ENCODE data around the gene MTMR12.
"Not testable (repeated sequence)": the region's sequence is repeated elsewhere in the genome, so short reads cannot be mapped to it uniquely, and the experiment has no call there.

The MTMR12 gene

DNA sequence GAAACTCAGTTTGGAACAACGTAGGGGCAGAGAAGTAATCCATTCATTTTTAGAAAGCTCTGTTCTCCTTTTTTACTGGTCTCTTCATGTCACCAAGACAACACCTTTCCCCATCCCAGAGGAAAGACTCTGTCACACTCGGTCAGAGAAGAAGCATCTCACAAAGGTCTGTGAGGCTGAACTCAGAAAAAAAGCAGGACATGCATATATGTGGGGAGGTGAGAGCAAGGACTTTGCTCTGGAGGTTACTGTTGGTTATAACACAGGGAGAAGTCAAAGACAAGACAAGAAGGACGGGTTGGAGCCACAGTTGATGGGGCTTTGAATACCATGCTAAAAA lies 19.2 kb upstream of the MTMR12 start:
- H3K36me3 ChIP-seq (ENCODE audit: insufficient read depth, low read length), result no peaks in the 10 kb centered on the region
- no peak overlapping the region for H3K9ac ChIP-seq (ENCODE audit: low read depth, low read length)
- H3K9me3 ChIP-seq (ENCODE audit: control insufficient read depth, insufficient read depth, low read length), result 0 out of 2 replicates have a peak, but pooled peaks cover 2% of the 10 kb centered on the region
- no peaks in the 10 kb centered on the region for H3K4me1 ChIP-seq (ENCODE audit: insufficient read depth, low read length)

DNA sequence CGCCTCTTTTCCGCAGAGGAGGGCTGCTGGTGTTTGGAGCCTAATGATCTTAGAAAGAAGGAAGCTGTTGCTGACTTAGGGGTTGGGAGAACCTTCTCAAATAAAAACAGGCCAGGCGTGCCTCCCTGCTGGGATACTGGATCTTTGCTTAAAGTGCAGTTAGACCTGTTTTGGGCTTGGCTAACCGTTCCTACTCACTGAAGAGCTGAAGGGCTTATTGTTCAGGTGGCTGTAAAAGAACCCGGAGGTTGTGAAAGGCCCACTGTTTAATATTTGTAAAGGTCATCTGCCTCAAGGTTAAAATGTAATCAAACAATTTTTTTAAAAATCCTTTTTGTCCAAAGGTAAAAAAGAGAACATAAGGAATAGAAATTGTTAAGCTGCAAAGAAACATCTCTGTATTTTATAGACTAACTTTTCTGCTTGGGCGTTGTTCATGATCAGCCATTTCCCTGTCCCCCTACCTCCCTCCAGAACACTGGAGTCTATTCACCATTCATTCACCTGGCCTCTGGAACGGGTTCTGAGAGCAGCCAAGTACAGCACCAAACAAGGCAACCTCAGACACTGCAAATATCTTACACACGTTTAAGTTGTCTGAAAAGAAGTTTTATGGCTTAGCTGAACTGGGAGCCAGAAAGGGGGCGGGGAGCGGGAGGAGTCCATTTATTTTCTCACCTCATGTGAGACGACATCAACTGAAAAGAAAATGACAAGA lies 18.6 kb upstream of the MTMR12 start:
- Histone ChIP-seq H3K9me3 (ENCODE audit: control insufficient read depth, insufficient read depth, low read length) (0 out of 2 replicates have a peak, but pooled peaks cover 2% of the 10 kb centered on the region), H3K4me1 (ENCODE audit: insufficient read depth, low read length) (no peaks in the 10 kb centered on the region), H3K9ac (ENCODE audit: low read depth, low read length) (no peak overlapping the region), H3K36me3 (ENCODE audit: insufficient read depth, low read length) (no peaks in the 10 kb centered on the region)

DNA sequence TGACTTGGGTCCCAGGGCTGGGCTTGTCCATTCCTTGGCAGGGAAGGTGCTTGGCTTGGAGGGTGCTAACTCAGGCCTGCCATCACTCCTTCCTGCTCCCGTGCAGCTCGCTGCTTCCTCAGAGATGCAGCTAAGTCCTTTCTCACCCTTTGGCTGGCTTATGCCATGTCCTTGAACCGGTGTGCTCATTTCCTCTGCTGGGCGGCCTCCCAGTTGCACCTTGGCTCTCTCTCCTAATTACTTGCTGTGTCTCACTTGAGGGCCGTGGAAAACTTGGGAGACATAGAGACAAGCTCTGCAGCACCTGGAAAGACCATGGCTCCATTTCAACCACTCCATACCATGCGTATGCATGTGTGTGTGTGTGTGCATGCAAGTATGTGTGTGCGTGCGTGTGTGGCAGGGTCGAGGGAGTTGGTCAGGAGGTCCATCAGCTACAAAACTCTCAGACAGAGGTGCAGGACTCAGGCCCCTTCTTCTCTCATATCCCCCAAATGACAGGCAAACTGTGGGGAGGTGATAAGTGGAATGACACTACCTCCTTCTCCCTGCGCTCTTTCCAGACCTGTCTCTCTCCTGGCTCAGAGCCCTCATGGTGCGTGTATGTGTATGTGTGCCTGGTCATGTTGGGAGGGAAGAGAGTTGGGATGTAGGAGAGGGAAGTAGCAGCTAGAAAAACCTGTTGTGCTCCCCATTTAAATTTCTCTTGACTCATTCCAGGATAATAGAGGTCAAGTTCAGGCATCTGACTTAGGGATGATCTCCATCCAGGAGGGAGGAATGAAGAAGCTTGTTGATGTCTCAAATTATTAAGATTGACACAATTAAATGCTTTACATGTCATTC lies 17.6 kb upstream of the MTMR12 start:
- H3K4me1 ChIP-seq (ENCODE audit: insufficient read depth, low read length), result no peaks in the 10 kb centered on the region
- H3K36me3 ChIP-seq (ENCODE audit: insufficient read depth, low read length), result no peaks in the 10 kb centered on the region
- 0 out of 2 replicates have a peak, but pooled peaks cover 1% of the 10 kb centered on the region for H3K9me3 ChIP-seq (ENCODE audit: control insufficient read depth, insufficient read depth, low read length)
- H3K9ac ChIP-seq (ENCODE audit: low read depth, low read length), result no peak overlapping the region

DNA sequence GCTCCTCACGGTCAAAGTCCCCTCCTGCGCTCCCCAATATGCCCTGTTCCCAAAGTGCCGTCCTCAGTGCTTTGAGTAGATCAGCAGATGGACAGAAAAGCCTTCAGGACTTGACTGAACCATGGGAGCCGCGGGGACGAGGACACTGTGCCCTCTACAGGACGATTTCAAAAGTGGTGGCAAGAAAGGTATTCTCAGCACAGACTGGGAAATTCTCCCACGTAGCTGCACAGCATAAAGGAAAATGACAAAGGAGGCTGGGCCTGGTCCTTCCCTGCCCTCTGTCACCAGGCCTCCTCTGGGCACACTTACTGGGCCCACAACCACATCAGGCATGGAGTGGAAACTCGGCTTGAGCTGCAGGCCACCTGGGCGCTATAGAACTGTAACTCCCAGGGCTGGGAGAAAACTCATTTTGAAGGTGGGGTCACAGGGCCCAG lies 16.7 kb upstream of the MTMR12 start:
- Histone ChIP-seq H3K9me3 (ENCODE audit: control insufficient read depth, insufficient read depth, low read length) (no peaks in the 10 kb centered on the region), H3K9ac (ENCODE audit: low read depth, low read length) (no peak overlapping the region), H3K36me3 (ENCODE audit: insufficient read depth, low read length) (no peaks in the 10 kb centered on the region), H3K4me1 (ENCODE audit: insufficient read depth, low read length) (no peaks in the 10 kb centered on the region)

DNA sequence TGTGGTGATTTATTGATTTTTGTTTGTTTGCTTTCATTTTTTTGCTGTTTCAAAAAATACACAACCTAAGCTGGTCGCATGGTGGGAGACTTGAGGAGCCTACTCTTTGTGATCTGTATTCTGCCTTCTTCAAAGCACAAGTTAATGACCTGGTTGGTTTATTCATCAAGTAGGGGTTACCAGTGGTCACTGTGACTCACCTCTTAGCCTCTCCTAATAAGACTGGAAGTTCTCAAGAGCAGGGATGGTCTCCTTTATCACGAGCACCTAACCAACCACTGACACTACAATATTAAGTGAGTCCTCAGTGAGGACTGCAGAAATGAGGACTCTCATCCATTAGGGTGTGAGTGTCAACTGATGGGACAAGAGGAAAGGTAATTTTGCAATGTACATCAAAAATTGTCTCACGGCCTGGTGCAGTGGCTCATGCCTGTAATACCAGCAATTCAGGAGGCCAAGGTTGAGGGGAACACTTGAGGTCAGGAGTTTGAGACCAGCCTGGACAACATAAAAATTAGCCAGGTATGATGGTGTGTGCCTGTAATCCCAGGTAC lies 13.6 kb upstream of the MTMR12 start:
- peaks cover 6% of the 10 kb centered on the region; the same call in 1 of the 2 replicates for H3K9me3 ChIP-seq (ENCODE audit: control insufficient read depth, insufficient read depth, low read length)
- H3K4me1 ChIP-seq (ENCODE audit: insufficient read depth, low read length), result no peaks in the 10 kb centered on the region
- H3K36me3 ChIP-seq (ENCODE audit: insufficient read depth, low read length), result no peaks in the 10 kb centered on the region
- no peak overlapping the region for H3K9ac ChIP-seq (ENCODE audit: low read depth, low read length)

DNA sequence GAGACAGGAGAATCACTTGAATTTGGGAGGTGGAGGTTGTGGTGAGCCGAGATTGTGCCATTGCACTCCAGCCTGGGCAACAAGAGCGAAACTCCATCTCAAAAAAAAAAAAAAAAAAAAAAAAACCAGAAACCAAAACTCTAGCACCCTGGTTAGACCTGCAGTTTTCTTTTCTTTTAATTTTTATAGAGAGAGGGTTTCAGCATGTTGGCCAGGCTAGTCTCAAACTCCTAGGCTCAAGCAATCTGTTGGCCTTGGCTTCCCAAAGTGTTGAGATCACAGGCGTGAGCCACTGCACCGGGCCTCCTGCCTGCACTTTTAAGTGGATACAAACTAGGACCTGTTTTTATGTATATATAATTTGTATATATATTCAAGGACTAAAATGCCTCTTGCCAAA lies 12.9 kb upstream of the MTMR12 start:
- Histone ChIP-seq H3K36me3 (ENCODE audit: insufficient read depth, low read length) (no peaks in the 10 kb centered on the region), H3K4me1 (ENCODE audit: insufficient read depth, low read length) (no peaks in the 10 kb centered on the region), H3K9ac (ENCODE audit: low read depth, low read length) (no peak overlapping the region), H3K9me3 (ENCODE audit: control insufficient read depth, insufficient read depth, low read length) (peaks cover 6% of the 10 kb centered on the region; the same call in 1 of the 2 replicates)

DNA sequence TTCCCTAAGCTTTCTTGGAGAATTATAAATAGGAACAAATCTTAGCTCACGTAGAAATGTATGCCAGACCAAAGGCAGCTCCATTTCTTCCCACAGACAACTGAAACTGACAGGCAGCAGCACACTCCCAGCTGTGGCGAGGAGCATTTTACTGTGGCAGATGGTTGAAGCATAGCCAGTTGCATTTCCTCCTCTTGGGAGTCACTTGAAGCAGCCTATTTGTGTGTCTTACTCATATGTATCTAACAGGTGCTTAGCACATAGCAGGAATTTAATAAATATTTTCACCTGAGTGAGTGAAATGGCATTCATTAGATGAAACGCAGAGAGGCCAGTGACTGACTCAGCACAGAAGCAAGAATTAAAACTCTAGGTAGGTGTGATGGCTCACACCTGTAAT lies 12.3 kb upstream of the MTMR12 start:
- Histone ChIP-seq H3K9ac (ENCODE audit: low read depth, low read length) (no peak overlapping the region), H3K36me3 (ENCODE audit: insufficient read depth, low read length) (no peaks in the 10 kb centered on the region), H3K9me3 (ENCODE audit: control insufficient read depth, insufficient read depth, low read length) (peaks cover 6% of the 10 kb centered on the region; the same call in 1 of the 2 replicates)

DNA sequence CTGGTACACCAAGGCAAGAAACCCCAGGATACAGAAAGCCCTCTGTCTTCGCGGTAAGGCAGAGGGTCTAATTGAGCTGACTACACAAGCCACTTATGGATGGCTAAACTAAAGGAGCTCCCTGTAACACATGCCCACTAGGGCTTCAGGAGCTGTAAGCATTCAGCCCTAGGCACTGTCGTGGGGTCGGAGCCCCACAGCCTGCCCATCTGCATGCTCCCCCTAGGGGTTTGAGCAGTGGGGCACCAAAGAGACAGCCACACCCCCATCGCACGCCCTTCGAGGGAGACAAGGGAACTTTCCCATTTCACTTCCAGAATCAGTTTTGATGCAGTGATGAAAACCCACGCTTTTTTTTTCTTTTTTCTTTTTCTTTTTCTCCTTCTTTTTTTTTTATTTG lies 11.0 kb upstream of the MTMR12 start:
- Histone ChIP-seq H3K9me3 (ENCODE audit: control insufficient read depth, insufficient read depth, low read length) (peaks cover 6% of the 10 kb centered on the region; the same call in 1 of the 2 replicates), H3K36me3 (ENCODE audit: insufficient read depth, low read length) (no peaks in the 10 kb centered on the region), H3K9ac (ENCODE audit: low read depth, low read length) (no peak overlapping the region)

More for the DNA sequence above, 12.3 kb upstream of the MTMR12 start:
- no peaks in the 10 kb centered on the region for H3K4me1 ChIP-seq (ENCODE audit: insufficient read depth, low read length)

DNA sequence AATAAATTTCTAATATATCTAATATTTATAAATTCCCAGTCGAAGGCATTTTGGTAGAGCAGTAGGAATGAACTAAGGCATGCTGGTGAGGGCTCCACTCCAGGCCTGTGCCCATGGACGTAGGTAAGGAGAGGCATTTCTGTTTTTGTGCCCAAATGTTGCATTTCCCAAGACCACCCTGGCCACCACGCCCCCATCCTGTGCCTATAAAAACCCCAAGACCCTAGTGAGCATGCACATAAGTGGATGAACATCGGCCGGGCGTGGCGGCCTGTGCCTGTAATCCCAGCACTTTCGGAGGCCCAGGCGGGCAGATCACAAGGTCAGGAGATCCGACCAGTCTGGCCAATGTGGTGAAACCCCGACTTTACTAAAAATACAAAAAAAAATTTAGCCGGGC lies 10.1 kb upstream of the MTMR12 start:
- H3K9me3 ChIP-seq (ENCODE audit: control insufficient read depth, insufficient read depth, low read length), result peaks cover 6% of the 10 kb centered on the region; the same call in 1 of the 2 replicates
- no peaks in the 10 kb centered on the region for H3K4me1 ChIP-seq (ENCODE audit: insufficient read depth, low read length)
- no peak overlapping the region for H3K9ac ChIP-seq (ENCODE audit: low read depth, low read length)
- no peaks in the 10 kb centered on the region for H3K36me3 ChIP-seq (ENCODE audit: insufficient read depth, low read length)

More for the DNA sequence above, 11.0 kb upstream of the MTMR12 start:
- no peaks in the 10 kb centered on the region for H3K4me1 ChIP-seq (ENCODE audit: insufficient read depth, low read length)

DNA sequence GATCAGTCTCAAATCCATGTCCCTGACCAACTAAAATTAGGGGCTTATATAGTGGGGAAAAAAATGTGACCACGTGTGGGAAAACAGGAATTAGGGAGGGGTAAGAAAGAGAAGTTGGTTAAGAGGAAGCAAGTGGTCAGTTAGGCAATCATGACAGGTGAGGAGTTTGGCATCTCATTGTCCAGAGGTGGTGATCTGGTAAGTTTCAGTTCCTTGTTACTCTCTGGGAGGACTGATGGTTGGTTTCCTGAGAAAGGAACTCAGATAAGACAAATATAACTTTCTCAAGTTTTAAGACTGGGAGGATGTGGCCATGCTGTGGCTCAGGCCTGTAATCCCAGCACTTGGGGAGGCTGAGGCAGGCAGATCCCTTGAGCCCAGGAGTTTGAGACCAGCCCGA lies 9.0 kb upstream of the MTMR12 start:
- H3K4me1 ChIP-seq (ENCODE audit: insufficient read depth, low read length); H3K36me3 ChIP-seq (ENCODE audit: insufficient read depth, low read length); H3K9ac ChIP-seq (ENCODE audit: low read depth, low read length); H3K9me3 ChIP-seq (ENCODE audit: control insufficient read depth, insufficient read depth, low read length): not testable (repeated sequence)

DNA sequence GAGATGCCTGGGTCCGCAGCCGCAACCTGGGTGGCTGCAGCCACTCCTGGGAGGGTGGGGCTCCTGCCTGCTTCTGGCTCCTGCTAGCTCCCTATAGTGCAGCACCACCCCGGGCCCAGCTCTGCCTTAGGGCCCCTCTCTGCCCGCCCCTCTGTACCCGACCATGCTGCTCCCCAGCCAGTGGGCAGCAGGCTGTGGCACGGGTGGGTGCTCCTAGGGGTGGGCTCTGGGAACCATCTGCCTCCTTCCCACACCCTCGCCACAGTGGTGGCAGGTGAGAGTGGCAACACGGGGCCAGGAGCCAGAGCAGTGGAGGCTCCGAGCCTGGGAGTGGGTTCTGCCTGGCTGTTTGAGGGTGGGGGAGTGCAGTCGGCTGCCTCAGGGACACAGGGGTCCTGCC lies 7.8 kb upstream of the MTMR12 start:
- Histone ChIP-seq H3K9me3 (ENCODE audit: control insufficient read depth, insufficient read depth, low read length) (peaks cover 6% of the 10 kb centered on the region; the same call in 1 of the 2 replicates), H3K9ac (ENCODE audit: low read depth, low read length) (no peak overlapping the region), H3K36me3 (ENCODE audit: insufficient read depth, low read length) (no peaks in the 10 kb centered on the region), H3K4me1 (ENCODE audit: insufficient read depth, low read length) (no peaks in the 10 kb centered on the region)

DNA sequence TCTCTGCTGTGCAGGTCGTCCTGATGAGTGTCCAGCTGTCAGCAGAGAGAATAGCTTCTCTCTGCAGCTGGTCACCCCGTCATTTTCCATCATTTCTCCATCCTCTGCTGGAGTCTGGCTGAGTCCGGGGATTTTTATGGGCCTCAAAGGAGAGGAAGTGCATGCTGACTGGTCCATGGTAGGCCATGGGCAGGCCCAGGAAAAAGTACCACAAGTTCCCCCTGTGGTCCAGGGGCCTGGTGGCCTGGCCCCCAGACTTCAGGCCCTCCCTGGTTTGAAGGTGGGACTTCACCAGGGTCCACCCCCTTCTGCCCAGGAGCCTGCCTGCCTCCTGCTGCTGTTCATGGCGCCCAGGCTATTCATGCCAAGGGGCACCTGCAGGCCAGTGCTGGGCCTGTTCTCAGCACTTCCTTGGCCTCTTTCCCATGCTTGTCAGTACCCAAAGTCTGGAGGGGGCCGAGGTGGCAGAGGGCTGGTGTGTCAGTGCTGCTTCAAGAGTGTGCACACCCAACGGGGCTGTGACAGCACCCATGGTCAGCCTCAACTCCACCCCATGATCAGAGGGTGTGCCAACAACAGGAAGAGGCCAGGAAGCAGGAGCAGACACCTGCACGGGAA lies 7.3 kb upstream of the MTMR12 start:
- Histone ChIP-seq H3K4me1 (ENCODE audit: insufficient read depth, low read length) (no peaks in the 10 kb centered on the region), H3K36me3 (ENCODE audit: insufficient read depth, low read length) (no peaks in the 10 kb centered on the region), H3K9ac (ENCODE audit: low read depth, low read length) (no peak overlapping the region), H3K9me3 (ENCODE audit: control insufficient read depth, insufficient read depth, low read length) (peaks cover 6% of the 10 kb centered on the region; the same call in 1 of the 2 replicates)

DNA sequence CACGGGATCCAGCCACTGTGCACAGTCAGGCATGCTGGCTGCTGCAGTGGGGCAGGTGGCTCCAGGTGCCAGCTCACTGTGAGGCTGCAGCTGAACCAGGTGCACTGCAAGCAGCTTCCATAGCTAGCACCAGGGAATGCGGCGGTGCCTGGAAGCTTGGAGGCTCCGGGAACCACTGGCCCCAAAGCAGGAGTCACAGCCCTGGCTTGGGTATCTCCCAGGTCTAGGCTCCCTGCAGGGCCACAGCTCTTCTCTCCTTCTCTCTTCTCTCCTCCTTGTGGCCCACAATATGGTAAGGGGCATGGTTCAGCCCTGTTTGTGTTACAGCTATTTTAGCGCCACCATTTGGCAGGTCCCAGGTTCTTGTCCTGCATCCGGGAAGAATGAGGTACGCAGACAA lies 6.7 kb upstream of the MTMR12 start:
- H3K36me3 ChIP-seq (ENCODE audit: insufficient read depth, low read length), result no peaks in the 10 kb centered on the region
- H3K4me1 ChIP-seq (ENCODE audit: insufficient read depth, low read length), result no peaks in the 10 kb centered on the region
- peaks cover 6% of the 10 kb centered on the region; the same call in 1 of the 2 replicates for H3K9me3 ChIP-seq (ENCODE audit: control insufficient read depth, insufficient read depth, low read length)
- H3K9ac ChIP-seq (ENCODE audit: low read depth, low read length), result no peak overlapping the region

DNA sequence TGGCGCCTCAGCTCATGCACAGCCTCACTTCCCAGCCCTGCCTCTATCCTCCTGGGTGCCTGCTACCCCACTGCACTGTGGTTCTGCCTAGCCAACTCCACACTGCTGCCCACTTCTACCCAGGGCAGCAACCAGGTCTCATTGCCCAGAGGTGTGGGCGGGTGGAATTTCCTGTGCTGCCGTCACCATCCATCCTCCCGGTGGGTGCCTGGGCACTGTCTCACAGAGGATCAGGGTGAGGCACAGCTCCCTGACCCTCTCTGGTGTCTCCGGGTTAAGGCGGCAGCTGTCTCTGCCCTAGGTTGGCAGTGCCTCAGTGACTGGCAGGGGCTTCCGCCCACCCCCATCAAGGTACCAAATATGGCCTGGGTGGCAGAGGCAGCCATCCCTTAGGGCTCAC lies 4.3 kb upstream of the MTMR12 start:
- H3K9ac ChIP-seq (ENCODE audit: low read depth, low read length), result no peak overlapping the region
- H3K9me3 ChIP-seq (ENCODE audit: control insufficient read depth, insufficient read depth, low read length), result peaks cover 6% of the 10 kb centered on the region; the same call in 1 of the 2 replicates
- no peaks in the 10 kb centered on the region for H3K36me3 ChIP-seq (ENCODE audit: insufficient read depth, low read length)
- no peaks in the 10 kb centered on the region for H3K4me1 ChIP-seq (ENCODE audit: insufficient read depth, low read length)

Measured in ES-I3 (cell line).